GM18508 (cell line): ENCODE measurements around the gene RHBDL2.
"Not testable (repeated sequence)": the region's sequence is repeated elsewhere in the genome, so short reads cannot be mapped to it uniquely, and the experiment has no call there.

Experiments used
- ATAC-seq: cut with Tn5 transposase; IDR thresholded peaks from one replicate; pipeline ENCODE4 v1.9.1; 2021; ENCODE audit warnings: moderate number of reproducible peaks; ENCODE audit not compliant: insufficient read depth, unreplicated experiment

The RHBDL2 gene

DNA sequence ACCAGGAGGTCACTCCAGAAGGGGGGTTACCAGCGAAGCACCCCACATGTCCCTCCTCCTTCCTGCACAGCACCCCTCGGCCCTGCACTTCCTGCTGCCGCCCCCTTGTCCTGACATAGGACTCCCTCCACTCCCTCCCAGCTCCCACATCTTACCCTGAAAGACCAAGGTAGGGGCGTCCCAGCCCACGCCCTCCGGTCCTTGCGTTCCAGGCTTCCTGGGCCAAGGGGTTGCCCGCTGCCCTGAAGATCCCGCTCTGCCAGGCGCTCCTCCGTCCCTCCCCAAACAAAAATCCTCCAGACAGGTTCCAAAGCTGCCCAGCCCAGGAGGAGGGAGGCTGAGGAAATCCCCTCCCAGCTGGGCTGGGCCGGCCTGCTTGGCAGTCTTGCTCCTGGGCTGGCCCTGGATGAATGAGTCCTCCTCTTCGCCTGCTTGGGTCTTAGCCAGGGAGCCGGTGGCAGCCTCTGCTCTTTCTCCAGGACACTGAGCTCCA lies at the start of gene RHBDL2:
TSS of gene RHBDL2 (minus strand) at position 304 of the 493 bp plus-strand sequence. CDS start 22,618 bp downstream, outside the sequence.
- ATAC-seq, result no peak

GRCh38 chr1:38990738-38991637 lies 49.4 kb upstream of the RHBDL2 start, which contains the start of gene AKIRIN1:
Gene AKIRIN1 (plus strand): TSS chr1:38991276. CDS start chr1:38991381, 105 bp downstream.
- no peak for ATAC-seq

- ATAC-seq, result no peak
Measured at GRCh38 chr1:38990386-38990737, 48.7 kb upstream of the RHBDL2 start.

GRCh38 chr1:38989979-38990378 lies 48.3 kb upstream of the RHBDL2 start:
- ATAC-seq, result no peak

- ATAC-seq, result not testable (repeated sequence)
Measured at GRCh38 chr1:38979380-38979779, 37.8 kb upstream of the RHBDL2 start.

- not testable (repeated sequence) for ATAC-seq
Measured at GRCh38 chr1:38978245-38978542, 36.6 kb upstream of the RHBDL2 start.

DNA sequence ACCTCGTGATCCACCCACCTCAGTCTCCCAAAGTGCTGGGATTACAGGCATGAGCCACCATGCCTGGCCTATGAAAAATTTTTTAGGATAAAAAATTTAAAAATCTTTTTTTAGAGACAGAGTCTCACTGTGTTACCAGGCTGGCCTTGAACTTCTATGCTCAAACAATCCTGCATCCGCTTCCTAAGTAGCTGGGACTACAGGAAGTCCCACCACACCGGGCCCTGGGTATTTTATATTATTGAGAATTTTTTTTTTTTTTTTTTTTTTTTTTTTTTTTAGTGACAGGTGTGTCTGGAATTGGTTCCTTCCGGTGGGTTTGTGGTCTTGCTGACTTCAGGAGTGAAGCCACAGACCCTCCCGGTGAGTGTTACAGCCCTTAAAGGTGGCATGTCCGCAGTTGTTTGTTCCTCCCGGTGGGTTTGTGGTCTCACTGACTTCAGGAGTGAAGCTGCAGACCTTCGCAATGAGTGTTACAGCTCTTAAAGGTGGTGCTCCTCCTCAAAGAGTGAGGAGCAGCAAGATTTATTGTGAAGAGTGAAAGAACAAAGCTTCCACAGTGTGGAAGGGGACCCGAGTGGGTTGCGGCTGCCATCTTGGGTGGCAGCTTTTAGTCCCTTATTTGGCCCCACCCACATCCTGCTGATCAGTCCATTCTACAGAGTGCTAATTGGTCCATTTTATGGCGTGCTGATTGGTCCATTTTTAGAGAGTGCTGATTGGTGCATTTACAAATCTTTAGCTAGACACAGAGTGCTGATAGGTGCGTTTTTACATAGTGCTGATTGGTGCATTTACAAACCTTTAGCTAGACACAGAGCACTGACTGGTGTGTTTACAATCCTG lies 36.0 kb upstream of the RHBDL2 start:
- ATAC-seq, result not testable (repeated sequence)

- ATAC-seq, result no peak
Measured at GRCh38 chr1:38973659-38974437, 32.2 kb upstream of the RHBDL2 start.

GRCh38 chr1:38973145-38973544 lies 31.5 kb upstream of the RHBDL2 start:
- ATAC-seq, result not testable (repeated sequence)

DNA sequence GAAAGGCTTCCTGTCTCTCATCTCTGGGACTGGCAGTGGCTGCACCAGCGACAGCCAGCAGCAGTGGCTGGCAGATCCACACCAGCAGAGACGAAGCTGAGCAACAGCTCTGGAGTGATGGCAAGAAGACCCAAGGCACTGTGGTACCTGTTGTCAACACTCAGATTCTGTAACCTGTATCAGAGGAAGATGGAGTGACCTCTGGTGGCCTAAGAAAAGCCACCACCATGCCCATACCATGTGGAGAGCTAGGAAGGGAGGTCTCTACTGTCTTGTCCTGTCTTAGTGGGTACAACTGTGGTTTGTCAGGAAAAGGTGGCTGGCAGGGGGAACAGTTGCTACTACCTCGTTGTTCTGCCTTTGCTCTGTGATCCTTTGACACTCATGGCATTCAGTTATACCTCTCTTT lies 22.5 kb upstream of the RHBDL2 start:
- ATAC-seq, result no peak

GRCh38 chr1:38962560-38962959 lies 20.9 kb upstream of the RHBDL2 start:
- no peak for ATAC-seq

- ATAC-seq, result no peak
Measured at GRCh38 chr1:38962113-38962512, 20.5 kb upstream of the RHBDL2 start.

DNA sequence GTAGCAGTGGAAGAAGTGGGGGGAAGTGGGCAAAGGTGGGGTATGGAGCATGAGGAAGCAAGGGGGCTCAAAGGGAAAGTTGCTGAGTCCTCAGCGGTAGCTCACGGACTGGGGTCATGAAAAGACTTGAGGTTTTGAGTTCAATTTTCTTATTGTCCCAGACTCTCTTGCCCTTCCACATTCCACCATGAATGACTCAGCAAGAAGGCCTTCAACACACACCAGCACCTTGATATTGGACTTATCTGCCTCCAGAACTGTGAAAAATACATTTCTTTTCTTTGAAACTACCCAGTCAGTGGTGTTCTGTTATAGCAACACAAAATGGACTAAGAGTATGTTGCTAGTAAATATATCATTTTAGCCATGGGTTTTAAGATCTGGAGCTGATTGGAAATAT lies 17.3 kb upstream of the RHBDL2 start:
- no peak for ATAC-seq

GRCh38 chr1:38953433-38953860 lies 11.8 kb upstream of the RHBDL2 start:
- ATAC-seq, result no peak

GRCh38 chr1:38950553-38950952 lies 8.9 kb upstream of the RHBDL2 start:
- no peak for ATAC-seq

DNA sequence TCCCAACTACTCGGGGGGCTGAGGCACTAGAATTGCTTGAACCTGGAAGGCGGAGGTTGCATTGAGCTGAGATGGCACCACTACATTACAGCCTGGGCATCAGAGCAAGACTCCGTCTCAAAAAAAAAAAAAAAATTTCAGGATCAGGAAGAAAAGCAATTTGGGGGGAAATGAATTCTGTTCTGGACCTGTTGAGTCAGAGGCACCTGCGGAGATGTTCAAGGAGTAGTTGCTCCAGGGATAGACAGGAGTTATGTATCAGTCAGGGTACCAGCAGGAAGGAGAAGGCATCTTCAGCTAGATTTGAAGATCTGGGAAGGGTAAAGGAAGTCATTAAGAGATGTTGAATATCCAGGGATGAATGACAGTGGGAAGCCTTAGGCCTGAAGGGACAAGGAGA lies 2.9 kb upstream of the RHBDL2 start:
- ATAC-seq, result no peak

DNA sequence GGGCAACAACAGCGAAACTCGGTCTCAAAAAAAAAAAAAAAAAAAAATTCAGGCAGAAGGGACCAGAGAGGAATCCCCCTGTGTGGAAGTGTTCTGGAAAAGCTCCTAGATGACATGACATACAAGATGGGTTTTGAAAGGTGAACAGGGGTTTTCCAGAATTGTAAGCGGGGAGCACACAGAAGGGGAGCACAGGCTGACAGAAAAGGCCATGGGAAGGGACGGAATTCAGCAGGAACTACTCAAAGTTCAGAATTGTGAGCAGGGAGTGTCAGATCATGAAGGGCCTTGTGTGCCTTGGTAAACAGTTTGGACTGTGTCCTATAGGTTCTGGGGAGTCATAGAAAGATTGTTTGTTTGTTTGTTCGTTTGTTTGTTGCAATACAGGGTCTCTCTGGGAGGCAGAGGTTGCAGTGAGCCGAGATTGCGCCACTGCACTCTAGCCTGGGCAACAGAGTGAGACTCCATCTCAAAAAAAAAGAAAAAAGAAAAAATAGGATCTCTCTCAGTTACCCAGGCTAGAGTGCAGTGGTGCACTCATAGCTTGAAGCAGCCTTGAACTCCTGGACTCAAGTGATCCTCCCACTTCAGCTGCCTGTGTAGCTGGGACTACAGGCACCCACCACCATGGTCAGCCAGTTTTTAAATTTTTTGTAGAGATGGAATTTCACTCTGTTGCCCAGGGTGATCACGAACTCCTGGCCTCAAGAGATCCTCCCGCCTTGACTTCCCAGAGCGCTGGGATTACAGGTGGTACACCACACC lies 1.2 kb upstream of the RHBDL2 start:
- no peak for ATAC-seq

DNA sequence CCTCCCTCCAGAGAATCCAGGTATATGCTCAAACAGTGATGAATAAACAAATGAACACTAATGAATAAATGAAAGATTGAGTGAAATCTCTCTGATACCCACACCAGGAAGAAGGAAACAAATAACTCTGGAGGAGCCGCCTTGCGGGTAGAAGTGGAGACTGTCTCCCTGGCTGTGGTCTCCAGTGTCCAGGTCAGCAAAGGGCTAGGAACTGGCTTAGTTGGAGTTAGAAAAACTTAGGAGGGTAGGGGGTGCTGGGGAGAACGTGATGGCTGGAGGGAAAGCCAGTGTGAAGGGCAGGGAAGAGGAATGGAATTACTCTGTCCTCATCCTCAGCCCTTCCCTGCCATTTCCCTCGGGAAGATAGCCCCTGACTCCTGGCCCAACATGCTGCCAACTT lies 537 bp downstream of the RHBDL2 start:
- no peak for ATAC-seq

DNA sequence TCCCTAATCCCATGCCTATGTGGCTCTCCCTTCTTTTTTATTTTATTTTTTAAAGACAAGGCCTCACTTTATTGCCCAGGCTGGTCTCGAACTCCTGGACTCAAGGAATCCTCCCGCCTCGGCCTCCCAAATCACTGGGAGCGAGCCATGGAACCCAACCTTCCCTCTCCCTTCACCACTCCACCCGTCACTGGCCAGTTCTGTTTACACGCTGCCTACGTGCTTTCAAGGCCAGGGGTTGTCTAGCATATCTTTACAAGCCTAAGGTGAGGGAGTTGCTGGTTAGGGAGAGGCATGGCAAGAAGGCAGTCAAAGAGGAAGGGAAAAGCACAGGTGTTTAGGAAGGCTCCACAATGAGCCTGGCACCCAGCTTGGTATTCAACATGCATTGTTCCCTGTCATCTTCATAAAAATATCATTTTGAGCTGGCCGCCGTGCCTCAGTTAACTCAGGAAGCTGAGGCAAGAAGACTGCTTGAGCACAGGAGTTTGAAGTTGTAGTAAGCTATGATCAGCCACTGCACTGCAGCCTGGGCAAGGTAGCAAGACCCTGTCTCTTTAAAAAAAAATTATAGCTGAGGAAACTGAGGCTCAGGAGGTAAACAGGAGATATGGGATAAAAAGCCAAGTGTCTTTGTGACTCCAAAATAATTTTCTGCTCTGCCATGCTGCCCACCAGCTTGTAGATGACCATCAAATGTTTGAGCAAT lies 1.1 kb downstream of the RHBDL2 start:
- no peak for ATAC-seq
